Transverse colon (tissue), 4 donors: Measurements from ENCODE around the gene SPACDR. TPM values are rescaled to one million over a fixed set of nuclear protein-coding genes. Genes with fewer than 3 reads are reported as not detected.

ENCODE experiments used
- DNase-seq: peaks from one replicate; pipeline ENCODE4 v3.0.0-alpha.2; 2019
- H3K27ac ChIP-seq, 4 donors: fragments of 200-600 bp; sonication (generic); 2 replicates each; pipeline ENCODE4 v1.5.1; 2016 to 2018; ENCODE audit warnings: inconsistent platforms in 4 of 4
- H3K27me3 ChIP-seq: fragments of 200-600 bp; sonication (generic); 2 replicates; pipeline ENCODE4 v1.5.1; 2017; ENCODE audit warnings: inconsistent platforms
- H3K36me3 ChIP-seq, 4 donors: fragments of 200-600 bp; sonication (generic); 2 replicates each; pipeline ENCODE4 v1.5.1; 2017 to 2019; ENCODE audit warnings: inconsistent platforms in 4 of 4
- H3K4me1 ChIP-seq, 4 donors: fragments of 200-600 bp; sonication (generic); 2 replicates each; pipeline ENCODE4 v1.5.1; 2017 to 2020; ENCODE audit warnings: inconsistent platforms in 4 of 4
- H3K4me3 ChIP-seq, 4 donors: fragments of 200-600 bp; sonication (generic); 1 replicate in 1 of 4; 2 replicates in 3 of 4; pipeline versions ENCODE4 v1.5.1 to v1.6.1; 2017 to 2019; ENCODE audit warnings: inconsistent platforms in 4 of 4
- H3K9me3 ChIP-seq, 2 donors: fragments of 200-600 bp; sonication (generic); 2 replicates each; pipeline ENCODE4 v1.5.1; 2017 to 2019; ENCODE audit warnings: inconsistent platforms in 2 of 2
- EP300 ChIP-seq: sonication (generic); formaldehyde crosslinking; IDR thresholded peaks from one replicate; pipeline ENCODE4 v1.6.1; 2017; ENCODE audit warnings: antibody characterized with exemption, low read depth
- POLR2A ChIP-seq: fragments of 450-650 bp; IDR thresholded peaks from one replicate; pipeline ENCODE4 v1.6.1; 2016; ENCODE audit warnings: antibody characterized with exemption, mild to moderate bottlenecking, moderate library complexity
- POLR2AphosphoS5 ChIP-seq, 3 donors: sonication (generic); formaldehyde crosslinking; IDR thresholded peaks; one replicate each; pipeline ENCODE4 v1.6.1; 2016; ENCODE audit warnings: antibody characterized with exemption in 3 of 3
- WGBS, 2 donors: methylation state at CpG; one replicate each; pipeline ENCODE4 v1.1.5; 2018; ENCODE audit warnings: low coverage in 1 of 2; 5-methylcytosine and 5-hydroxymethylcytosine counted together
- in situ Hi-C, 4 donors: fragments of 200-750 bp; cut with MboI; loops; one replicate each; pipeline versions ENCODE4 v1.15.0 to v1.15.1; 2017; ENCODE audit warnings: low sequenced_read_pairs in 3 of 4, low pct_ligation_motif_present in 1 of 4, low pct_unique_long_range_greater_than_20kb in 1 of 4
- intact Hi-C: fragments of 100-400 bp; cut with DNase I; formaldehyde crosslinking; loops from one replicate; pipeline ENCODE4 v1.15.1; 2023; ENCODE audit warnings: low total_unique reads
- total RNA-seq, 4 donors: library from RNA; depleted of rRNA; stranded (reverse); fragments of >200 nt; gene quantifications; one replicate each; pipeline ENCODE4 v1.1.0, GENCODE V29; 2016
- TF ChIP-seq, protein P1 (sequence below), 5 experiments: fragments of 200-600 bp in 3 of 5; fragments of 450-650 bp in 2 of 5; sonication (generic) in 3 of 5; IDR thresholded peaks; 1 replicate in 2 of 5; 2 replicates in 3 of 5; pipeline ENCODE4 v1.5.1; 2016 to 2017; ENCODE audit warnings: antibody characterized with exemption in 5 of 5, inconsistent platforms in 3 of 5, mild to moderate bottlenecking in 2 of 5, moderate library complexity in 1 of 5

The SPACDR gene
- total RNA-seq, 4 donors from 2014 or later: not detected

DNA sequence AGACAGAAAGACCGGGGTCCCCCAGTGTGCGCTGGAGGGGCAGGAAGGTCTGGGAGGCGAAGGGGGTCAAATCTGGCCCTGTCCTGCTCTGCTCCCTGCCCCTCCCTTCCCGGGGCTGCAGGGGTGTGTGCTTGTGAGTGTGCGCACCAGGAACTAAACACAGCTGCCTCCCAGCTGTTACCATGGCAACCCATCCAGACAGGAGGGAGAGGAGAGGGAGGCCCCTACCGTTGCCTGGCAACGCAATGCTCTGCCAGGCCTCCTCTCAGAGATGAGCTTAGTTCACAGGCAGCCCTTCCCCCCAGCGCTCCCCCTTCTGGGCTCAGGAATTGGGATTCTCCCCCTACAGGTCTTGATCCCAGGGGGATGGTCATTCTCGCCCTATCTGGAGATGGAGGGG is 25.8 kb upstream of the SPACDR start:
- Histone ChIP-seq H3K27ac (no peak overlapping the region), H3K27me3 (peaks cover 16% of the 10 kb centered on the region), H3K9me3 (no peaks in the 10 kb centered on the region), H3K4me3 (no peak overlapping the region), H3K36me3 (no peaks in the 10 kb centered on the region), H3K4me1 (peaks cover 8 to 13% (median 11%) of the 10 kb centered on the region in 4 donors)
- in situ Hi-C loops (loop anchor here in 1 of 4 donors (10.0 kb wide), 1 partner anchor 65 kb away; no protein-coding TSS in a partner anchor), intact Hi-C loops (loop anchor here (2.0 kb wide), 1 partner anchor 63 kb away; no protein-coding TSS in a partner anchor)
- DNase-seq: no peak
- TF ChIP-seq POLR2A (no peak), EP300 (no peak), POLR2AphosphoS5 (IDR thresholded peaks at IDR 0.05) (no peak)
- TF ChIP-seq, protein P1, sequence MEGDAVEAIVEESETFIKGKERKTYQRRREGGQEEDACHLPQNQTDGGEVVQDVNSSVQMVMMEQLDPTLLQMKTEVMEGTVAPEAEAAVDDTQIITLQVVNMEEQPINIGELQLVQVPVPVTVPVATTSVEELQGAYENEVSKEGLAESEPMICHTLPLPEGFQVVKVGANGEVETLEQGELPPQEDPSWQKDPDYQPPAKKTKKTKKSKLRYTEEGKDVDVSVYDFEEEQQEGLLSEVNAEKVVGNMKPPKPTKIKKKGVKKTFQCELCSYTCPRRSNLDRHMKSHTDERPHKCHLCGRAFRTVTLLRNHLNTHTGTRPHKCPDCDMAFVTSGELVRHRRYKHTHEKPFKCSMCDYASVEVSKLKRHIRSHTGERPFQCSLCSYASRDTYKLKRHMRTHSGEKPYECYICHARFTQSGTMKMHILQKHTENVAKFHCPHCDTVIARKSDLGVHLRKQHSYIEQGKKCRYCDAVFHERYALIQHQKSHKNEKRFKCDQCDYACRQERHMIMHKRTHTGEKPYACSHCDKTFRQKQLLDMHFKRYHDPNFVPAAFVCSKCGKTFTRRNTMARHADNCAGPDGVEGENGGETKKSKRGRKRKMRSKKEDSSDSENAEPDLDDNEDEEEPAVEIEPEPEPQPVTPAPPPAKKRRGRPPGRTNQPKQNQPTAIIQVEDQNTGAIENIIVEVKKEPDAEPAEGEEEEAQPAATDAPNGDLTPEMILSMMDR (IDR thresholded peaks at IDR 0.05): no peak
- 23 to 28% methylated on average over 3 to 7 of the region's 9 CpGs for WGBS, 2 donors

DNA sequence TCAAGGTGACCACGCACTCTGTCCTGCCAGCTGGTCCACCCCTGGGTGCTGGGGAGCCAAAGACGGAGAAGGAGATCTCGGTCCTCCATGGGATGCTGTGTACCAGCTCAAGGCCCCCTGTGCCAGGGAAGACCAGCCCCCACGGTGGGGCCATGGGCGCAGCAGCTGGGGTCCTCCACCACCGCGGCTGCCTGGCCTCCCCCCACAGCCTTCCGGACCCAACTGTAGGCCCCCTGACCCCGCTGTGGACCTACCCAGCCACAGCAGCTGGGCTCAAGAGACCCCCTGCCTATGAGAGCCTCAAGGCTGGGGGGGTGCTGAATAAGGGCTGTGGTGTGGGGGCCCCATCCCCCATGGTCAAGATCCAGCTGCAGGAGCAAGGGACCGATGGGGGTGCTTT is 25.1 kb upstream of the SPACDR start:
- in situ Hi-C loops: loop anchor here in 1 of 4 donors (10.0 kb wide), 1 partner anchor 66 kb away; no protein-coding TSS in a partner anchor
- 89% methylated on average over 7 of the region's 10 CpGs; no CpG with 5 or more reads in 1 of the 2 donors for WGBS, 2 donors

DNA sequence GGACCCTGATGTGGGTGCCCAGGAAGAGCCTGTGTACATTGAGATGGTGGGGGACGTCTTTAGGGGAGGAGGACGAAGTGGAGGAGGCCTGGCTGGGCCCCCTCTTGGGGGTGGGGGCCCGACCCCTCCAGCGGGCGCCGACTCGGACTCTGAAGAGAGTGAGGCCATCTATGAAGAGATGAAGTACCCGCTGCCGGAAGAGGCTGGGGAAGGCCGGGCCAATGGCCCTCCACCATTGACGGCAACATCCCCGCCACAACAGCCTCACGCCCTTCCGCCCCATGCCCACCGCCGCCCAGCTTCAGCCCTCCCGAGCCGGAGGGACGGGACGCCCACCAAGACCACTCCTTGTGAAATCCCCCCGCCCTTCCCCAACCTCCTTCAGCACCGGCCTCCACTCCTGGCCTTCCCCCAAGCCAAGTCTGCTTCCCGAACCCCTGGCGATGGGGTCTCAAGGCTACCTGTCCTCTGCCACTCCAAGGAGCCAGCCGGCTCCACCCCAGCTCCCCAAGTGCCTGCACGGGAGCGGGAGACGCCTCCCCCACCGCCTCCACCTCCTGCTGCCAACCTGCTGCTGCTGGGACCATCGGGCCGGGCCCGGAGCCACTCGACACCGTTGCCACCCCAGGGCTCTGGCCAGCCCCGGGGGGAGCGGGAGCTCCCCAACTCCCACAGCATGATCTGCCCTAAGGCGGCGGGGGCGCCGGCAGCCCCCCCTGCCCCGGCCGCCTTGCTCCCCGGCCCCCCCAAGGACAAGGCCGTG is 24.5 kb upstream of the SPACDR start:
- H3K4me1 ChIP-seq: peaks cover 4 to 14% (median 13%) of the 10 kb centered on the region in 4 donors
- H3K36me3 ChIP-seq: no peaks in the 10 kb centered on the region
- H3K27me3 ChIP-seq: peaks cover 8% of the 10 kb centered on the region
- 95% methylated on average over 42 of the region's 44 CpGs; no CpG with 5 or more reads in 1 of the 2 donors for WGBS, 2 donors
- in situ Hi-C loops (loop anchor here in 1 of 4 donors (10.0 kb wide), 1 partner anchor 66 kb away; no protein-coding TSS in a partner anchor), intact Hi-C loops (loop anchor here (2.0 kb wide), 1 partner anchor 64 kb away; no protein-coding TSS in a partner anchor)
- TF ChIP-seq, protein P1 (IDR thresholded peaks at IDR 0.05): no peak
- TF ChIP-seq POLR2A (no peak), POLR2AphosphoS5 (IDR thresholded peaks at IDR 0.05) (no peak), EP300 (no peak)
- DNase-seq: no peak
- H3K27ac ChIP-seq: no peak overlapping the region
- H3K9me3 ChIP-seq: no peaks in the 10 kb centered on the region
- no peak overlapping the region for H3K4me3 ChIP-seq

More for the DNA sequence above, 25.1 kb upstream of the SPACDR start:
- H3K27me3 ChIP-seq: peaks cover 13% of the 10 kb centered on the region
- no peak for DNase-seq
- peaks cover 8 to 15% (median 13%) of the 10 kb centered on the region in 4 donors for H3K4me1 ChIP-seq
- H3K27ac ChIP-seq: no peak overlapping the region
- no peaks in the 10 kb centered on the region for H3K9me3 ChIP-seq
- H3K4me3 ChIP-seq: no peak overlapping the region
- TF ChIP-seq POLR2AphosphoS5 (IDR thresholded peaks at IDR 0.05) (no peak), EP300 (no peak), POLR2A (no peak)
- TF ChIP-seq, protein P1 (IDR thresholded peaks at IDR 0.05): no peak
- intact Hi-C loops: loop anchor here (2.0 kb wide), 1 partner anchor 64 kb away; no protein-coding TSS in a partner anchor
- H3K36me3 ChIP-seq: no peaks in the 10 kb centered on the region

DNA sequence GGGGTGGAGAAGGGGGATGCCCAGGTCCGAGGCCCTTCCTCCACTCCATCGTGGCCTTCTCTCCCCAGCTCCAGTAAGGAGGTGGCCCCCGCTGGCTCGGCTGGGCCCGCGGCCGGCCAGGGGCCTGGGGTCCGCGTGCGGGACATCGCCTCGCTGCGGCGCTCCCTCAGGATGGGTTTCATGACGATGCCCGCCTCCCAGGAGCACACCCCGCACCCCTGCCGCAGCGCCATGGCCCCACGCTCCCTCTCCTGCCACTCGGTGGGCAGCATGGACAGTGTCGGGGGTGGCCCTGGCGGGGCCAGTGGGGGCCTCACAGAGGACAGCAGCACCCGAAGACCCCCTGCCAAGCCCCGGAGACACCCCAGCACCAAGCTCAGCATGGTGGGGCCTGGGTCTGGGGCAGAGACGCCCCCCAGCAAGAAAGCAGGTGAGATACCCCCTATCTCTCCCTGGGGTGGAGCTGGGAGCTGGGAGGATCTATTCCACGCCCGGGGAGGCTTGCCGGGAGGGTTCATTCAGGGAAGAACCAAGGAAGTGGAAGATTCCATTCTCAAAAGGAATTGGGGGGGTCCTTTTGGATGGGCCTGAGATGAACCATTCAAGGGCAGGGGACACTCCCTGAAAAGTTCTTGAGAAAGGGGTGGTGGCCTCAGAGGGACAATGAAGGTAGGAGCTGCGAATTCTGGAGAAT is 22.8 kb upstream of the SPACDR start:
- H3K4me1 ChIP-seq: peaks cover 6 to 17% (median 14%) of the 10 kb centered on the region in 4 donors
- H3K27me3 ChIP-seq: no peaks in the 10 kb centered on the region
- WGBS, 2 donors: 56 to 85% methylated on average over 5 to 30 of the region's 30 CpGs
- intact Hi-C loops: no loop called here
- H3K9me3 ChIP-seq: no peaks in the 10 kb centered on the region
- no peaks in the 10 kb centered on the region for H3K36me3 ChIP-seq
- no peak overlapping the region for H3K27ac ChIP-seq
- TF ChIP-seq EP300 (no peak), POLR2AphosphoS5 (IDR thresholded peaks at IDR 0.05) (no peak), POLR2A (no peak)
- TF ChIP-seq, protein P1 (IDR thresholded peaks at IDR 0.05): no peak
- H3K4me3 ChIP-seq: no peak overlapping the region
- in situ Hi-C loops: loop anchor here in 1 of 4 donors (10.0 kb wide), 1 partner anchor 68 kb away; no protein-coding TSS in a partner anchor
- no peak for DNase-seq
